AG04450 (cell line): ENCODE results near the gene ARPC3. TPM values are rescaled to one million over a fixed set of nuclear protein-coding genes. Genes with fewer than 3 reads are reported as not detected.
A peak's percentile ranks its signal among the peaks of the same experiment; 100 is the strongest.
"Not testable (repeated sequence)": the region's sequence is repeated elsewhere in the genome, so short reads cannot be mapped to it uniquely, and the experiment has no call there.

ENCODE experiments used
- CTCF ChIA-PET: fragments of 300-600, 350-600 bp; formaldehyde crosslinking; extraction: SDS; loops from one replicate; lab custom pipeline; 2022; ENCODE audit warnings: antibody characterized with exemption, inconsistent platforms; lab: Charles Lee
- POLR2A ChIA-PET: fragments of 350-600 bp; formaldehyde crosslinking; extraction: SDS; loops from one replicate; lab custom pipeline; 2021; ENCODE audit warnings: antibody characterized with exemption, inconsistent platforms; lab: Yijun Ruan, JAX
- DNase-seq: peaks from one replicate; pipeline ENCODE4 v3.0.0-alpha.2; 2011; ENCODE audit warnings: low read depth, low spot score
- H3K27ac ChIP-seq: one replicate; pipeline ENCODE4 v1.5.1; 2012; ENCODE audit warnings: low read depth, low read length, control low read depth
- H3K27me3 ChIP-seq: one replicate; pipeline ENCODE4 v1.6.0; 2012; ENCODE audit warnings: low read length; ENCODE audit not compliant: control insufficient read depth, insufficient read depth
- H3K4me3 ChIP-seq: 2 replicates; pipeline ENCODE4 v1.5.1; 2011; ENCODE audit warnings: mild to moderate bottlenecking, low read depth, low read length, control low read depth
- H3K9me3 ChIP-seq: 2 replicates; pipeline ENCODE4 v1.5.1; 2012; ENCODE audit warnings: low read length; ENCODE audit not compliant: control insufficient read depth, insufficient read depth
- polyA plus RNA-seq: library from polyadenylated mRNA; depleted of rRNA; stranded (reverse); fragments of >200 nt; gene quantifications from 2 replicates; pipeline ENCODE4 v1.2.3, GENCODE V29; 2011
- TF ChIP-seq, protein P1 (sequence below): IDR thresholded peaks from 2 replicates; pipeline ENCODE4 v1.5.1; 2011; ENCODE audit warnings: low read depth, low read length, control low read depth, inconsistent platforms

Gene ARPC3
- polyA plus RNA-seq, 1 experiment = 57.0 TPM

DNA sequence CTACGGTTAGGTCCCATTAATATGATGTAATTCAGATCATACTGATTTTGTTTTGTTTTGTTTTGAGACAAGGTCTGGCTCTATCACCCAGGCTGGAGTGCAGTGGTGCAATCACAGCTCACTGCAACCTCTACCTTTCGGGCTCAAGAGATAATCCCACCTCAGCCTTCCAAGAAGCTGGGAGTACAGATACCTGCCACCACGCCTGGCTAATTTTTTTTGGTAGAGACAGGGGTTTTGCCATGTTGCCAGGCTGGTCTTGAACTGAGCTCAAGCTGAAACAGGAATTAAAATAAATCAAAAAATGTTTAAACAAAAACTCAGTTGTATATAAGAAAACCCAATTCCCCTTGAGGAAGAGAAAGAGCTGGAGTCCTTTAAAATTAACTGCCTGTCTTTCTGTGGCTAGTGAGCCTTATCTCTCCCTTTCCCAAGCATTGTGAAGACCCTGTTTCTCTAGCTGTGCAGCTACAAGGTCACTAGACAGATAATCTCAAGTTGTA lies 28.9 kb downstream of the ARPC3 start:
- TF ChIP-seq, protein P1, sequence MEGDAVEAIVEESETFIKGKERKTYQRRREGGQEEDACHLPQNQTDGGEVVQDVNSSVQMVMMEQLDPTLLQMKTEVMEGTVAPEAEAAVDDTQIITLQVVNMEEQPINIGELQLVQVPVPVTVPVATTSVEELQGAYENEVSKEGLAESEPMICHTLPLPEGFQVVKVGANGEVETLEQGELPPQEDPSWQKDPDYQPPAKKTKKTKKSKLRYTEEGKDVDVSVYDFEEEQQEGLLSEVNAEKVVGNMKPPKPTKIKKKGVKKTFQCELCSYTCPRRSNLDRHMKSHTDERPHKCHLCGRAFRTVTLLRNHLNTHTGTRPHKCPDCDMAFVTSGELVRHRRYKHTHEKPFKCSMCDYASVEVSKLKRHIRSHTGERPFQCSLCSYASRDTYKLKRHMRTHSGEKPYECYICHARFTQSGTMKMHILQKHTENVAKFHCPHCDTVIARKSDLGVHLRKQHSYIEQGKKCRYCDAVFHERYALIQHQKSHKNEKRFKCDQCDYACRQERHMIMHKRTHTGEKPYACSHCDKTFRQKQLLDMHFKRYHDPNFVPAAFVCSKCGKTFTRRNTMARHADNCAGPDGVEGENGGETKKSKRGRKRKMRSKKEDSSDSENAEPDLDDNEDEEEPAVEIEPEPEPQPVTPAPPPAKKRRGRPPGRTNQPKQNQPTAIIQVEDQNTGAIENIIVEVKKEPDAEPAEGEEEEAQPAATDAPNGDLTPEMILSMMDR = no peak
- Histone ChIP-seq H3K27ac (no peak overlapping the region), H3K9me3 (no peaks in the 10 kb centered on the region), H3K4me3 (no peak overlapping the region), H3K27me3 (no peaks in the 10 kb centered on the region)
- ChIA-PET POLR2A (interaction anchor here (0.5 kb wide), 1 partner anchor 30 kb away, joined by 10 read pairs; no protein-coding TSS in a partner anchor), CTCF (interaction anchor here (0.6 to 6.8 kb wide), 2 partner anchors 10 to 14 kb away, joined by 3 to 43 read pairs; no protein-coding TSS in a partner anchor)
- no peak for DNase-seq

DNA sequence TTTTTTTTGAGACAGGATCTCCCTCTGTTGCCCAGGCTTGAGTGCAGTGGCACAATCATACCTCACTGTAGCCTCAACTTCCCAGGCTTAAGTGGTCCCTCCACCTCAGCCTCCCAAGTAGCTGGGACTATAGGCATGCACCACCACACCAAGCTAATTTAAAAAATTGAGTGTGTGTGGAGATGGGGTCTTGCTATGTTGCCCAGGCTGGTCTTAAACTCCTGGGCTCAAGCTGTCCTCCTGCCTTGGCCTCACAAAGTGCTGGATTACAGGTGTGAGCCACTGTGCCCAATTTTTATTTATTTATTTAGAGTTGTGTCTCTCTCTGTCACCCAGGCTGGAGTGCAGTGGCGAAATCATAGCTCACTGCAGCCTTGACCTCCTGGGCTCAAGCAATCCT lies 29.5 kb downstream of the ARPC3 start:
- ChIA-PET CTCF (interaction anchor here (0.6 to 6.8 kb wide), 2 partner anchors 10 to 15 kb away, joined by 3 to 43 read pairs; no protein-coding TSS in a partner anchor), POLR2A (interaction anchor here (0.5 kb wide), 1 partner anchor 29 kb away, joined by 10 read pairs; no protein-coding TSS in a partner anchor)
- H3K9me3 ChIP-seq, H3K27me3 ChIP-seq, DNase-seq, H3K4me3 ChIP-seq, H3K27ac ChIP-seq: not testable (repeated sequence)

DNA sequence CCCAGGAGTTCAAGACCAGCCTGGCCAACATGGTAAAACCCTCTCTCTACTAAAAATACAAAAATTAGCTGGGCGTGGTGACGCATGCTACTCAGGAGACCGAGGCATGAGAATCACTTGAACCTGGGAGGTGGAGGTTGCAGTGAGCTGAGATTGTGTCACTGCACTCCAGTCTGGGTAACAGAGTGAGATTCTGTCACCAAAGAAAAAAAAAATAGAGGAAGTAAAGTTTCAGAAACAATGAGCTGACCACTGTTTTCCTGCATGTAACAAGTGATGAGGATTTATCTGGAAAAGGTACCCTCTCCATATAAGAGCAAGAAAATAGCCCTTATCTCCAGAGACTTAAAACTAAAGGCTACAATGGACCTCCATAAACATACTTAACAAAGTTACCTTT lies 33.0 kb downstream of the ARPC3 start:
- POLR2A ChIA-PET, H3K27ac ChIP-seq, H3K27me3 ChIP-seq, H3K9me3 ChIP-seq, DNase-seq, H3K4me3 ChIP-seq: not testable (repeated sequence)
- CTCF ChIA-PET = interaction anchor here (6.8 kb wide), 1 partner anchor 14 kb away, joined by 43 read pairs; no protein-coding TSS in a partner anchor

DNA sequence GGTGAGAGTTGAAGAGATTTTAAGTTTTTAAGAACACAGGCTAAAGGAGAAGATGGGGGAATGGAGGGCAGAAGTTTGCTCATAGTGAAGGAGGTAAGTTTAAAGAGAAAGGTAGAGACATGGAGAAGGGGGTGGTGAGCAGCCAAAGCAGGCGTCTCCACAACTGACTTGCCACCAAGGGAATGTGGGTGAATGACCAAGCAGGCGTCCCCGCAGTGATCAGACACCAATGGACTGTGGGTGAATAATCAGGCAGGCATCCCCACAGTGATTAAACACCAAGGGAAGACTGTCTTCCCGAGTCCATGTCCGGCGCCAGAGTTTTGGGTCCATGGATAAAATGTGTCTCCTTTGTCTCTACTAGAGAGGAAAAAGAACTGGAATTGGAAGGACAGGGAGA lies 40.1 kb downstream of the ARPC3 start:
- H3K9me3 ChIP-seq, H3K27ac ChIP-seq, CTCF ChIA-PET, H3K27me3 ChIP-seq, DNase-seq, POLR2A ChIA-PET, H3K4me3 ChIP-seq: not testable (repeated sequence)

DNA sequence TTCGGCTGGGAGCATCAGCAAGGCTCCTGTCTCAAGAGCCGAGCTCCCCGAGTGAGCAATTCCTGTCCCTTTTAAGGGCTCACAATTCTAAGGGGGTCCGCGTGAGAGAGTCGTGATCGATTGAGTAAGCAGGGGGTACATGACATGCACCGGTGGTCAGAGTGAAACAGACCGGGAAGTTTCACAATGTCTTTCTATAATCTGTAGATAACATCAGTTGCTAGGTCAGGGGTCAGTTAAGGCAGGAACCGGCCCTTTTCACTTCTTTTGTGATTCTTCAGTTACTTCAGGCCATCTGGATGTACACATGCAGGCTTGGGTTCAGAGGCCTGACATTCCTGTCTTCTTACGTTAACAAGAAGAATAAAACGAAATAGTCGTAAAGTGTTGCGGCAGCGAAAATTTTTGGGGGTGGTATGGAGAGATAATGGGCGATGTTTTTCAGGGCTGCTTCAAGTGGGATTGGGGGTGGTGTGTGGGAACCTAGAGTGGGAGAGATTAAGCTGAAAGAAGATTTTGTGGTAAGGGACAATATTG lies 44.9 kb downstream of the ARPC3 start:
- POLR2A ChIA-PET, H3K9me3 ChIP-seq, H3K27ac ChIP-seq, H3K4me3 ChIP-seq, DNase-seq, H3K27me3 ChIP-seq: not testable (repeated sequence)
- CTCF ChIA-PET = interaction anchor here (2.7 kb wide), 1 partner anchor 26 kb away, joined by 14 read pairs; no protein-coding TSS in a partner anchor

DNA sequence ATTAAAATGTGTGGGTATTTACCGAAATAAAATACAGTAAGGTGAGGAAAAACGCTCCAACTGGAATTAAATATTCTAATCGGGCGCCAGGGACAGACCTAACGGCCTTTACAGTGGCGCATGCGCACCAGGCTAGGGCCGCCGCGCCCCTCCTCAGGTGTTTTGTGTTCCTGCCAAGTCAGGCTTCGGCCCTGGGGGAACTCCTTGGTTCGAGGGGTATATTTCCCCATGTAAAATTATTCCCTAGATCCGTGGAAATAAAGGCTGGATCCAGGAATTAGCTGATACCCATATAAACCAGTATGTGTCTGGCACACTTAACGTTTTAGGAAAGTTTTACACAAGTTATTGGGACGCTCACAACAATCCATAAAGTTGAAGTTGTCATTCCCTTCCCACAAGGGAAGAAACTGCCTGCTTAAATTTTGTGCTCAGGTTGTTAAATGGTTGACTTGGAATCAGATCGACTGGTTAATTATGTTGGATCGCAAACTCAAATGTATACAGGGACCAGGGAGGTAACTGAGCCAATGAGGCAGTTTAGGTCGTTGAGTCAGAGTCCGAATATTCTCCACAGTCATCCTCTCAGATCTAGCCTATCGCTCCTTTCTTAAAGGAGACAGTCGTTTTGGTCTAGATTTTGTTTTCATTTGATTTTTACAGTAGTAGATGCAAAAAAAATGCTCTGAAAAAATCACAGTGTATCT lies 46.0 kb downstream of the ARPC3 start:
- TF ChIP-seq, protein P1 = no peak
- Histone ChIP-seq H3K9me3 (no peaks in the 10 kb centered on the region; the same call in 1 of the 2 replicates), H3K4me3 (peak overlapping the region; percentile 92), H3K27ac (peak overlapping the region; percentile 81), H3K27me3 (peaks cover 3% of the 10 kb centered on the region)
- DNase-seq = no peak
- CTCF ChIA-PET = interaction anchor here (2.7 kb wide), 1 partner anchor 27 kb away, joined by 14 read pairs; no protein-coding TSS in a partner anchor
- POLR2A ChIA-PET = interaction anchor here (0.6 kb wide), 2 partner anchors 11 to 28 kb away, joined by 7 to 10 read pairs; no protein-coding TSS in a partner anchor
